Ishikawa (cell line): Measurements from ENCODE around the gene HOXA7.

ENCODE experiments used
- CEBPB ChIP-seq: IDR thresholded peaks from 2 replicates; pipeline ENCODE4 v1.6.1; 2012
- CREB1 ChIP-seq: IDR thresholded peaks from 2 replicates; pipeline ENCODE4 v1.6.1; 2012; ENCODE audit warnings: low read depth
- EGR1 ChIP-seq: IDR thresholded peaks from 2 replicates; pipeline ENCODE4 v1.6.1; 2012
- EP300 ChIP-seq: IDR thresholded peaks from 2 replicates; pipeline ENCODE4 v1.6.1; 2012; ENCODE audit warnings: borderline replicate concordance
- FOXM1 ChIP-seq: IDR thresholded peaks from 2 replicates; pipeline ENCODE4 v1.6.1; 2012; ENCODE audit warnings: low read depth, borderline replicate concordance
- NFIC ChIP-seq: IDR thresholded peaks from 2 replicates; pipeline ENCODE4 v1.6.1; 2012
- RAD21 ChIP-seq: IDR thresholded peaks from 2 replicates; pipeline ENCODE4 v1.6.1; 2012; ENCODE audit warnings: low read depth
- TAF1 ChIP-seq: IDR thresholded peaks from 2 replicates; pipeline ENCODE4 v1.6.1; 2012; ENCODE audit warnings: low read depth, mild to moderate bottlenecking
- TEAD4 ChIP-seq: IDR thresholded peaks from 2 replicates; pipeline ENCODE4 v1.6.1; 2012
- YY1 ChIP-seq: IDR thresholded peaks from 2 replicates; pipeline ENCODE4 v1.6.1; 2012; ENCODE audit warnings: low read depth
- ZBTB7A ChIP-seq: IDR thresholded peaks from 2 replicates; pipeline ENCODE4 v1.6.1; 2012; ENCODE audit warnings: low read depth
- TF ChIP-seq, protein P1 (sequence below): IDR thresholded peaks from 2 replicates; pipeline ENCODE4 v1.6.1; 2012
- TF ChIP-seq, protein P2 (sequence below): IDR thresholded peaks from 2 replicates; pipeline ENCODE4 v1.6.1; 2012; ENCODE audit warnings: low read depth, mild to moderate bottlenecking
- TF ChIP-seq, protein P3 (sequence below): IDR thresholded peaks from 2 replicates; pipeline ENCODE4 v1.6.1; 2012

The HOXA7 gene

DNA sequence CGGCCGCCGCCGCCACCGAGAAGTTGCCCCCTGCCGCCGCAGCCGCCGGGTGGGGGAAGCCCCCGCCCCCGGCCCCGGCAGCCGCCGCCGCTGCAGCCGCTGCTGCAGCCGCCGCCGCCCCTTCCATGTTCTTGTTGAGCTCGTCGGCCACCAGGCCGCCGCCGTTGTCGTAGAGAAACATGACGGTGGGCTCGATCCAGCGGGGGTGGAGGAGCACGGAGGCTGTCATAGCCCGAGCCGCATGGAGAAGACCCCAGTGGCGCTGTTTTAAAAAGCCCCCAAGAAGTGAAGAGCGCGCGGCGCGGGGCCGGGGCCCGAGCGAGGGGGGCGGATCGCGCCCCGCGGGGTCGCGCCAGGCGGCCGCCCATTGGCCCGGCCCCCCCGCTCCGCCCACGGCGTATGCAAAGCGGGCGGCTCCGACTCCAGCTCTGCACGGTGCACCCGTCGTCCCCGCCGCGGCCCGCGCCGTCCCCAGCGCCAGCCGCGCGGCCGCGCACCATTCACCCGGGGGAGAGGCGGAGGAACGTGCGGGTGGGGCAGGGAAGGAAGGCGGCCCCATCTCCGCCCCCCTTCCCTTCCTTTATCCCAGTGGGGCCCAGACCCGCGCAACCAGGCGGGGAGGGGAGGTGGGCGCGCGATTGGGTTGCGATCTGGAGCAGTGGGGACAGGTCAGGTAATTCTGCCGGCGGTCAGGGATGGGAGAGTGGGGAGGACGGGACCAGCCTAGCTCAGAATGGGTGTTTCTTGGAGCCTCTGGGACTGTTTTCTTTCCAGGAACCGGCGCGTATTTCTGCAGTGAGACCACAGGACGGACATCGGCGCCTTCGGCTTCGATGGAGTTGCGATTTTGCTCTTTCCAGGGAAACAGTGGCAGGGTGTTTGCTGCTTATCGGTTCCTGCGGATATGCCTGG, 43.6 kb upstream of the HOXA7 start, which contains the start of gene HOXA13:
Gene HOXA13 (minus strand): TSS at position 243 of the 912 bp plus-strand sequence. CDS start 14 bp downstream, at position 229.
- TF ChIP-seq EP300, result no peak
- no peak for TF ChIP-seq CREB1
- TF ChIP-seq EGR1, result peak; percentile 50
- TF ChIP-seq, protein P1, sequence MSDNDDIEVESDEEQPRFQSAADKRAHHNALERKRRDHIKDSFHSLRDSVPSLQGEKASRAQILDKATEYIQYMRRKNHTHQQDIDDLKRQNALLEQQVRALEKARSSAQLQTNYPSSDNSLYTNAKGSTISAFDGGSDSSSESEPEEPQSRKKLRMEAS, result peak; percentile 45; the same call in 1 of the 2 replicates
- peak; percentile 18; the same call in 1 of the 2 replicates for TF ChIP-seq ZBTB7A
- TF ChIP-seq FOXM1, result no peak
- TF ChIP-seq NFIC, result no peak

DNA sequence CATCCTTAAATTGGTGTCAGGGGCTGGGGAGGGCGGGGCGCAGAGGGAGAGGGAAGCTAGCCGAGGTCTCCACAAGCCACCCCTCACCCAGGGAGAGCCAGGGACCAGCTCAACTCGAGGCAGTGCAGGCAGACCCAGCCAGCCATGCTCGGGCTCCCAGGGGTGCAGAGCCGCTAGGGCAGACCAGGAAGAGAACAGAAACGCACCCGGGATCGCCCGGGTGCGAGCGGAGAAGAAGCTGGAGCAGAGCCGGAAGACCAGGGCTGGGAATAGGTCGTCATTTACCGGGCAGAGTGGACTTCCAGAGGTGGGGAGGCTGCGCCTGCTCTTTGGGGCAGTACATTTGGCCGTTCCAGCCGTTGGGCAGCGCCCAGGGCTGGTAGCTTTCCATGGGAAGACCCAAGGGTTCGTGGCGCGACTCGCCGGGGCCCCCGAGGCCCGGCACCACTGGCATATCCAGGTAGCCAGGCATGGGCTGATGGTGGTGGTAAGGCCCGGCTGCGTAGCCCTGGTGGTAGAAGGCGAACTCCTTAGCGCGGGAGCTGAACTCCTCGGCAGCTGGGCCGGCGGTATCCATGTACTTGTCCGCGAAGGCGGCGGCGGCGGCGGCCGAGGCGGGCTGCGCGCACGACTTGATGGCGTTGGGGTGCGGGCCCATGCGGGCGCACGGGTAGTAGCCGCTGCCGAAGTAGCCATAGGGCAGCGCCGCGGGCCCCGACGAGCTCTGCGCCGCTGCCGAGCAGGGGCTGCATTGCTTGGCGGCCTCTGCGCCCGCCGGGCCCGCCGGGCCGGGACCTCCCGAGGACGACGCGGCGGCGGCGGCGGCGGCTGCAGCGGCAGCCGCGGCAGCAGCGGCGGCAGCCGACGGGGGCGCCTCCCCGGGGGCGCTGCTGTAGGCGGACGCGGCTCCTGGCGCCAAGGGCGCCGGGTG, 42.7 kb upstream of the HOXA7 start:
- TF ChIP-seq YY1, result no peak
- 0 out of 2 replicates have a peak, but pooled peaks have one; percentile 18 for TF ChIP-seq ZBTB7A
- no peak for TF ChIP-seq CREB1
- no peak for TF ChIP-seq EP300
- TF ChIP-seq, protein P2, sequence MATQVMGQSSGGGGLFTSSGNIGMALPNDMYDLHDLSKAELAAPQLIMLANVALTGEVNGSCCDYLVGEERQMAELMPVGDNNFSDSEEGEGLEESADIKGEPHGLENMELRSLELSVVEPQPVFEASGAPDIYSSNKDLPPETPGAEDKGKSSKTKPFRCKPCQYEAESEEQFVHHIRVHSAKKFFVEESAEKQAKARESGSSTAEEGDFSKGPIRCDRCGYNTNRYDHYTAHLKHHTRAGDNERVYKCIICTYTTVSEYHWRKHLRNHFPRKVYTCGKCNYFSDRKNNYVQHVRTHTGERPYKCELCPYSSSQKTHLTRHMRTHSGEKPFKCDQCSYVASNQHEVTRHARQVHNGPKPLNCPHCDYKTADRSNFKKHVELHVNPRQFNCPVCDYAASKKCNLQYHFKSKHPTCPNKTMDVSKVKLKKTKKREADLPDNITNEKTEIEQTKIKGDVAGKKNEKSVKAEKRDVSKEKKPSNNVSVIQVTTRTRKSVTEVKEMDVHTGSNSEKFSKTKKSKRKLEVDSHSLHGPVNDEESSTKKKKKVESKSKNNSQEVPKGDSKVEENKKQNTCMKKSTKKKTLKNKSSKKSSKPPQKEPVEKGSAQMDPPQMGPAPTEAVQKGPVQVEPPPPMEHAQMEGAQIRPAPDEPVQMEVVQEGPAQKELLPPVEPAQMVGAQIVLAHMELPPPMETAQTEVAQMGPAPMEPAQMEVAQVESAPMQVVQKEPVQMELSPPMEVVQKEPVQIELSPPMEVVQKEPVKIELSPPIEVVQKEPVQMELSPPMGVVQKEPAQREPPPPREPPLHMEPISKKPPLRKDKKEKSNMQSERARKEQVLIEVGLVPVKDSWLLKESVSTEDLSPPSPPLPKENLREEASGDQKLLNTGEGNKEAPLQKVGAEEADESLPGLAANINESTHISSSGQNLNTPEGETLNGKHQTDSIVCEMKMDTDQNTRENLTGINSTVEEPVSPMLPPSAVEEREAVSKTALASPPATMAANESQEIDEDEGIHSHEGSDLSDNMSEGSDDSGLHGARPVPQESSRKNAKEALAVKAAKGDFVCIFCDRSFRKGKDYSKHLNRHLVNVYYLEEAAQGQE, result no peak
- TF ChIP-seq RAD21, result no peak
- TF ChIP-seq, protein P3, sequence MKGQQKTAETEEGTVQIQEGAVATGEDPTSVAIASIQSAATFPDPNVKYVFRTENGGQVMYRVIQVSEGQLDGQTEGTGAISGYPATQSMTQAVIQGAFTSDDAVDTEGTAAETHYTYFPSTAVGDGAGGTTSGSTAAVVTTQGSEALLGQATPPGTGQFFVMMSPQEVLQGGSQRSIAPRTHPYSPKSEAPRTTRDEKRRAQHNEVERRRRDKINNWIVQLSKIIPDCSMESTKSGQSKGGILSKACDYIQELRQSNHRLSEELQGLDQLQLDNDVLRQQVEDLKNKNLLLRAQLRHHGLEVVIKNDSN, result no peak
- no peak for TF ChIP-seq NFIC
- no peak for TF ChIP-seq CEBPB
- TF ChIP-seq, protein P1, result peak; percentile 48; the same call in 1 of the 2 replicates

DNA sequence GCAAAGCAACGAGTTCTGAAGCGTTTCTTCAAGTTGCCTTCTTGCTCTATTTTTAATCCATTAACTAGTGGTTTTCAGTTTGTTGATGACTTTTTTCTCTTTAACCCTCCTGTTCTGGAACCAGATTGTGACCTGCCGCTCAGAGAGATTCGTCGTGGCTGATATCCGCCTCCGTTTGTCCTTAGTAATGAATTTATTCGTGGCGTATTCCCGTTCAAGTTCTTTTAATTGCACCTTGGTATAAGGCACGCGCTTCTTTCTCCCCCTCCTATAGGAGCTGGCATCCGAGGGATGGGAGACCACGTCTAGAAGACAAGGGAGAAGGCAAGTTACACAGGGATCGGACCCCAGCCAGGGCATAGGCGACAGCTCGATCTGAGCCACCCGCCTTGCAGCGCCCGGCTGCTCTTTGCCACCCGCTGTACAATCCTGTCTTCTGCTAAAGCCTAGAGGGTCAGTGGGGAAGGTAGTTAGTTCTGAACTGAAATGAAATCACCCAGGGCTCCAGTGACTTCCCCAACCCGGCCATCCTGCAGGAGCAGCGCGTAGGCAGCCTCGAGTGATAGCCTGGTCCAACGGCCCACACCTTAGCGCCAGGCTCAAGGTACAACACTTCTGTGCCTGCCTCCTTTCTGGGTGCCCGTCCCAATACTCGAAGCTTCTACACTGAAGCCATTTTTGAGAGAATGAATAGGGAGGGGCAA, 41.8 kb upstream of the HOXA7 start:
- TF ChIP-seq ZBTB7A, result no peak
- TF ChIP-seq CEBPB, result no peak
- TF ChIP-seq NFIC, result no peak
- no peak for TF ChIP-seq YY1
- TF ChIP-seq TEAD4, result no peak
- no peak for TF ChIP-seq RAD21
- TF ChIP-seq, protein P2, result no peak
- no peak for TF ChIP-seq TAF1
- no peak for TF ChIP-seq EGR1
- TF ChIP-seq EP300, result no peak
- TF ChIP-seq, protein P1, result no peak

DNA sequence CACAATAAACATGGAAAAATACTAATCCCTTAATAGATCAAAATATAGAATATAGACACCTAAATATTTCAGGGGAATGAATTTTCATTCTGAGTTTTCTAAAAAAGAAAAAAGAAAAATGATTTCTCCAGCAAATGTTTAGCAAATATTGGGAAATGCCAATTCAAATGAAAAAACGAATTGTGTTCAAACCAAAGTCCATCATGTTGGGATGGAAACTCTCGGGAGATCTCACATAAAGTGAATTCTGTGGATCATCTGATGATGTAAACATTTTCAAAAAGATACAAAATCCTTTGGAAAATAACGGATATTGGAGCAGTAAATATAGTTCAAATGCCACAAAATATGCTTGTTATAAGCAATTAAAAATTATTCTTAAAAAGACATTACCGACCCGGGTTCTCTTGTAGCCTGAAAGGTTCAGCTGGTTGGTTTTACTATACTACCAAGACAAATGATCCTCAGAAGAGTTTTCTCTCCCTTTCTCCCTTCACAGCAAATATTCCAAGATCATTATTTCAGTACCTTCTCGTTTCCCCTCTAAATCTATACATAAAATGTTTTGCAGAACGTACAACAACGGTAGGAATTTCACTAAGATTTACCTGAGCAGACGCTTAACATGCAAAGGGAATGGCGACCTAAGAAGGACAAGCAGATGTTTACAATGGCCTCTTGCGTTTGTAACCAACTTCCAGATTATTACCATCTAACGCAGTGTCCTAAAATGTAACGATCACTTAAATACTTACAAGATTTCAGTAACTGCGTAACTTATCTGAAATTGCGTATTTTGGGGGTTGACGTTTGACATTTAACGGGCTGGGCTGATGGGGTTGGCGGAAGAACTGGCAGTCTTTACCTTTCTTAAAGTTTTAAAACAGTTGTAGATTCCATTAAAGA, 40.9 kb upstream of the HOXA7 start:
- TF ChIP-seq ZBTB7A (no peak), TAF1 (no peak), TEAD4 (no peak), NFIC (no peak), YY1 (no peak)
- TF ChIP-seq, protein P1, result no peak
